Motor neuron (in vitro differentiated cells): ENCODE measurements around the gene PRSS56. TPM values are rescaled to one million over a fixed set of nuclear protein-coding genes. Genes with fewer than 3 reads are reported as not detected.
"Not testable (repeated sequence)": the region's sequence is repeated elsewhere in the genome, so short reads cannot be mapped to it uniquely, and the experiment has no call there.

Experiments
- ATAC-seq, 8 experiments: fragments of 200-7000 bp; cut with Tn5 transposase; replicated peaks in 6 of 8; 2 replicates each; pipeline ENCODE4 v1.8.0; 2021; ENCODE audit warnings: mild to moderate bottlenecking in 8 of 8, moderate library complexity in 8 of 8
- H3K27ac ChIP-seq, 2 donors: fragments of 250-450 bp; sonication (Bioruptor Pico); 2 replicates each; pipeline ENCODE4 v1.9.0; 2021; ENCODE audit warnings: antibody characterized with exemption in 2 of 2, mild to moderate bottlenecking in 2 of 2, moderate library complexity in 1 of 2
- H3K4me1 ChIP-seq, 2 donors: fragments of 250-450 bp; sonication (Bioruptor Pico); replicated peaks in 1 of 2; 2 replicates each; pipeline ENCODE4 v1.6.1; 2021; ENCODE audit warnings: antibody characterized with exemption in 2 of 2, mild to moderate bottlenecking in 2 of 2, moderate library complexity in 1 of 2
- H3K4me3 ChIP-seq, 5 donors: fragments of 250-450 bp; sonication (Bioruptor Pico); 2 replicates each; pipeline ENCODE4 v1.9.0; 2021; ENCODE audit warnings: antibody characterized with exemption in 5 of 5, mild to moderate bottlenecking in 5 of 5, moderate library complexity in 4 of 5
- WGBS, 10 experiments: fragments of 450-650 bp; shearing (Covaris generic); methylation state at CpG; one replicate each; pipeline ENCODE4 v1.0.0; 2022; 5-methylcytosine and 5-hydroxymethylcytosine counted together
- in situ Hi-C, 9 experiments: fragments of 400-800 bp; cut with MboI; loops; one replicate each; pipeline ENCODE4 v1.15.0; 2021; ENCODE audit warnings: low sequenced_read_pairs in 9 of 9, low pct_unique_long_range_greater_than_20kb in 2 of 9; ENCODE audit not compliant: unreplicated experiment in 9 of 9
- total RNA-seq, 8 experiments: library from RNA; unstranded; fragments of 300-600 nt; gene quantifications; 2 replicates each; pipeline versions ENCODE4 v1.2.3 to v1.2.4, GENCODE V29; 2022

Gene PRSS56
- total RNA-seq, 8 experiments from 2014 or later: 0.08 to 1.9 (median 0.58) TPM; not detected in 2

DNA sequence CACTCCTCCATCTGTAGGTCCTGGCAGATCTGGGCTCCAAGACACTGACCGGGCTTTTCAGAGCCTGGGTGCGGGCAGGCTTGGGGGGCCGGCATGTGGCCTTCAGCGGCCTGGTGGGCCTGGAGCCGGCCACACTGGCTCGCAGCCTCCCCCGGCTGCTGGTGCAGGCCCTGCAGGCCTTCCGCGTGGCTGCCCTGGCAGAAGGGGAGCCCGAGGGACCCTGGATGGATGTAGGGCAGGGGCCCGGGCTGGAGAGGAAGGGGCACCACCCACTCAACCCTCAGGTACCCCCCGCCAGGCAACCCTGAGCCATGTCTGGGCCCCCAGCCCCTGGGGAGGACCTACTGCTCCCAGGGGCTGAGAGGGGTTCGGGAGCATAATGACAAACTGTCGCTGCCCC lies 5.0 kb downstream of the PRSS56 start:
- ATAC-seq: peak in 1 of 8 experiments; percentile 0
- peaks cover 35 to 49% of the 10 kb centered on the region in 2 donors for H3K4me1 ChIP-seq
- 78% methylated on average over 3 of the region's 14 CpGs; no CpG with 5 or more reads in 9 of the 10 experiments for WGBS, 10 experiments
- in situ Hi-C loops: loop anchor here in 3 of 9 experiments (10.0 to 25.0 kb wide), 3 partner anchors 70 to 620 kb away; partner anchors contain the start of gene ALPI (in 1 of the 3)
- no peak overlapping the region for H3K27ac ChIP-seq
- H3K4me3 ChIP-seq: no peak overlapping the region

DNA sequence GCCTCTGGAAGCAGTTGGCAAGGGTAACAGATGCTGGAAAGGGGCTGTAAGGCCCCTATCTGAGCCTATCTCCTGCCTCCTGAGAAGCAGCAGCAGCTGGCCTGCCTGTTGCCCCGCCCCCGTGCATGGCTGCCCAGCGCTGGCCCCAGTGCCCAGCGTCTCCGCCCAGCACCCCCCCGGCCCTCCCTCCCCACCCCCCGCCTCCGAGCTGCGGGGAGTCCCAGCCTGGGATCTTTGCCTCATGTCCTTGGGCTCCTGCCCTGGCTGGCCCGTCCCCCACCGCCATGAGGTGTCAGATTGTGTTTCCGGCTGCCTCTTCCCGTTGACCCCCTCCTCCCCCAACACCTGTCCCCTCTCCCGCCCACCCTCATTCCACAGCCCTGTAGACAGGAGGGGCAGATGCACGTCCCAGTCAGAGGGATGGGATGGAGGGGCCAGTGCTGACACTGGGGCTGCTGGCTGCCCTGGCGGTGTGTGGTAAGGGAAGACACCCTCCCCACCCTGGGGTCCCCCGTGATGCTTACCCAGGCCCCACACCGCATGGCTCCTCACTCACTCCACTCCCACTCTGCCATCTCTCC lies 5.7 kb downstream of the PRSS56 start, which contains the start of gene CHRND:
CHRND (plus strand) TSS at position 370 of the 581 bp plus-strand sequence; CDS start at position 426, 56 bp downstream.
- Histone ChIP-seq H3K4me3 (no peak within 1 kb of the TSS), H3K27ac (peak within 1 kb of the TSS in 1 of 2 donors; percentile 62), H3K4me1 (peaks cover 33 to 46% of the 10 kb centered on the region in 2 donors)
- in situ Hi-C loops: loop anchor here in 3 of 9 experiments (10.0 to 25.0 kb wide), 3 partner anchors 71 to 621 kb away; partner anchors contain the start of gene ALPI (in 1 of the 3)
- peak; percentile 10 to 71 (median 63) for ATAC-seq
- no CpG with 5 or more reads among the region's 18 CpGs for WGBS, 10 experiments

- Histone ChIP-seq H3K27ac (peak overlapping the region in 1 of 2 donors; percentile 62), H3K4me1 (peaks cover 33 to 46% of the 10 kb centered on the region in 2 donors), H3K4me3 (no peak overlapping the region)
- ATAC-seq: peak in 5 of 8 experiments; percentile 16 to 39 (median 23)
- WGBS, 10 experiments: 68 to 100% (median 80%) methylated on average over 1 to 8 of the region's 13 CpGs; no CpG with 5 or more reads in 7 of the 10 experiments
- in situ Hi-C loops: loop anchor here in 3 of 9 experiments (10.0 to 25.0 kb wide), 3 partner anchors 72 to 622 kb away; partner anchors contain the start of gene ALPI (in 1 of the 3)
Measured at GRCh38 chr2:232526372-232526941, 6.3 kb downstream of the PRSS56 start.

- H3K4me1 ChIP-seq: peaks cover 24 to 35% of the 10 kb centered on the region in 2 donors
- ATAC-seq: no peak
- WGBS, 10 experiments: 0 to 100% (median 67%) methylated on average over 1 to 3 of the region's 6 CpGs; no CpG with 5 or more reads in 4 of the 10 experiments
- H3K4me3 ChIP-seq: no peak overlapping the region
- in situ Hi-C loops: loop anchor here in 3 of 9 experiments (10.0 to 25.0 kb wide), 3 partner anchors 73 to 623 kb away; partner anchors contain the start of gene ALPI (in 1 of the 3)
- no peak overlapping the region for H3K27ac ChIP-seq
Measured at GRCh38 chr2:232527905-232528470, 7.8 kb downstream of the PRSS56 start.

DNA sequence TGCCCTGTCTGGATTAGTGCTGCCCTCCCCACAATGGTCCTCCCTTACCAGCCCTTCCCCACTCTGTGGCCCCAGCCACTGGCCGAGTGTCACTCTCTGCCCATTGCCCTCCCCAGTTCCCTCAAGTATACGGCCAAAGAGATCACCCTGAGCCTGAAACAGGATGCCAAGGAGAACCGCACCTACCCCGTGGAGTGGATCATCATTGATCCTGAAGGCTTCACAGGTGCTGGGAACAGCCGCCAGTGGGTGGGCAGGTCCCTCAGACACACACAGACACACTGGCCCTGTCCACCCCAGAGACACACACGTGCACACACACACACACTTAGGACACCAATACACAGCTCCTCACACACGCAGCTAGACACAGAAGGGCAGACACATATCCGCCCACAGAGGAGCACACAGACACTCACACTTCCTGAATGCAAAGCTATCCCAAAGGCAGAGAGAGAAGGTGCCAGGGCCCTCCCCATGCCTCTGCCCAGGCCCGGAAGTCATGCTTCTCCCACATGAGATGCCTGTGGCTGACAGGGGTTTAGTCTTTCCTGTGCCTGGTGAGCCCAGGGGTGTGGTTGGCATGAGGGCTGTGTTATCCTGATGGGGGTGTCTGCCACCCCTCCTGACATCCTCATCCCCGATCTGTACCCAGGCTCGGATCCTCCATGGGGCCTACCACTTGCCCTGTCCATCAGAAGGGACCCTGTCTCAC lies 8.7 kb downstream of the PRSS56 start:
- in situ Hi-C loops: loop anchor here in 3 of 9 experiments (10.0 to 25.0 kb wide), 3 partner anchors 74 to 624 kb away; partner anchors contain the start of gene ALPI (in 1 of the 3)
- Histone ChIP-seq H3K4me3 (no peak overlapping the region), H3K4me1 (peaks cover 19 to 31% of the 10 kb centered on the region in 2 donors), H3K27ac (no peak overlapping the region)
- 18 to 83% (median 60%) methylated on average over 1 to 6 of the region's 11 CpGs; no CpG with 5 or more reads in 5 of the 10 experiments for WGBS, 10 experiments
- ATAC-seq: peak in 1 of 8 experiments; percentile 9

DNA sequence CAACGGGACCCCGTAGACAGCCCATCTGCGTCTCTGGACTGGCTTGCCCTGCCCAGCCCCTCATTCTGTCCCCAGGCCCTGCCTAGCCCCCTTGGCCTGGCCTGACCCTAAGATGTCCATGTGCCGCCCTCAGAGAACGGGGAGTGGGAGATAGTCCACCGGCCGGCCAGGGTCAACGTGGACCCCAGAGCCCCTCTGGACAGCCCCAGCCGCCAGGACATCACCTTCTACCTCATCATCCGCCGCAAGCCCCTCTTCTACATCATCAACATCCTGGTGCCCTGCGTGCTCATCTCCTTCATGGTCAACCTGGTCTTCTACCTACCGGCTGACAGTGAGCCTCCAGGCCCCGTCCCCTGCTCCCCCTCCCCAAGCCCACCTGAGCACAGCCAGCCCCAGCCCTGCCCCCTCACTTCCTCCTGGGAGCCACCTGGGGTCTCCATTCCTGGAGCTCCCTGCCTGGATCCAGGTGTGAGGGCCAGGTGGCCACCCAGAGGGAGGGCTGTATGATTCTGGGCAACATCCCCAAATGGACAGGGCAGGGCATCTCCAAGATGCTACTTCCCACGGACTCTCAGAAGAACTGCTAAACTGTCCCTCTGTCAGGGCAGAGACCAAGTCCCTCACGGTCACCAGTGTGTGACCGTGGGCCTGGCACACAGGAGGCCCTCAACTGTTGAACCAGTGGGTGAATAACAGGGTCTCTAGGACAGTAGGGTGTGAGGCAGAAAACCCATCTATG lies 9.8 kb downstream of the PRSS56 start:
- in situ Hi-C loops: loop anchor here in 3 of 9 experiments (10.0 to 25.0 kb wide), 3 partner anchors 75 to 625 kb away; partner anchors contain the start of gene ALPI (in 1 of the 3)
- Histone ChIP-seq H3K4me1 (peaks cover 20 to 32% of the 10 kb centered on the region in 2 donors), H3K27ac (no peak overlapping the region), H3K4me3 (no peak overlapping the region)
- 58 to 100% (median 80%) methylated on average over 1 to 4 of the region's 17 CpGs; no CpG with 5 or more reads in 4 of the 10 experiments for whole genome bisulfite sequencing, 10 experiments
- no peak for ATAC-seq

- 7 to 86% (median 49%) methylated on average over 1 to 3 of the region's 9 CpGs; no CpG with 5 or more reads in 6 of the 10 experiments for WGBS, 10 experiments
- in situ Hi-C loops: loop anchor here in 1 of 9 experiments (25.0 kb wide), 1 partner anchor 618 kb away; no protein-coding TSS in a partner anchor
- H3K4me3 ChIP-seq: no peak overlapping the region
- no peak for ATAC-seq
- H3K4me1 ChIP-seq: peaks cover 12 to 25% of the 10 kb centered on the region in 2 donors
- no peak overlapping the region for H3K27ac ChIP-seq
Measured at GRCh38 chr2:232530626-232531260, 10.6 kb downstream of the PRSS56 start.

- no peak for ATAC-seq
- peaks cover 5 to 14% of the 10 kb centered on the region in 2 donors for H3K4me1 ChIP-seq
- WGBS, 10 experiments: 0 to 100% (median 81%) methylated on average over 1 to 7 of the region's 9 CpGs; no CpG with 5 or more reads in 4 of the 10 experiments
Measured at GRCh38 chr2:232532419-232532818, 12.2 kb downstream of the PRSS56 start.

DNA sequence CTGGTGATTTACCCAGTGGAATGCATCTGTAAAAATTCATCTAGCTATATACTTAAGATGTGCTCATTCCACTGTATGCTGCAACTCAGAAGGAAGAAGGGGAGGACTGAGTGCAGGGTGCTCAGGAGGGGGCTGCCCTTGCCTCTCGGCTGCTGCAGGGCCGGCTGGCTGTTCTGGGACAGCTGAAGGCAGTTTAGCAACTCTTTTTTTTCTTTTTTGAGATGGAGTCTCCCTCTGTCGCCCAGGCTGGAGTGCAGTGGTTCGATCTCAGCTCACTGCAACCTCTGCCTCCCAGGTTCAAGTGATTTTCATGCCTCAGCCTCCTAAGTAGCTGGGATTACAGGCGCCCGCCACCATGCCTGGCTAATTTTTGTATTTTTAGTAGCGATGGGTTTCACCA lies 12.6 kb downstream of the PRSS56 start:
- not testable (repeated sequence) for ATAC-seq

More at GRCh38 chr2:232532419-232532818, 12.2 kb downstream of the PRSS56 start:
- H3K4me3 ChIP-seq: no peak overlapping the region
- no peak overlapping the region for H3K27ac ChIP-seq
- in situ Hi-C loops: loop anchor here in 1 of 9 experiments (25.0 kb wide), 1 partner anchor 620 kb away; no protein-coding TSS in a partner anchor

GRCh38 chr2:232533944-232534710 lies 13.9 kb downstream of the PRSS56 start:
- peak in 7 of 8 experiments; percentile 10 to 75 (median 33) for ATAC-seq
- Histone ChIP-seq H3K4me3 (no peak overlapping the region), H3K27ac (no peak overlapping the region), H3K4me1 (peaks cover 5 to 15% of the 10 kb centered on the region in 2 donors)
- in situ Hi-C loops: loop anchor here in 1 of 9 experiments (25.0 kb wide), 1 partner anchor 622 kb away; no protein-coding TSS in a partner anchor
- WGBS, 10 experiments: 6 to 100% (median 82%) methylated on average over 1 to 3 of the region's 13 CpGs; no CpG with 5 or more reads in 2 of the 10 experiments

More for the DNA sequence above, 12.6 kb downstream of the PRSS56 start:
- WGBS, 10 experiments: 0 to 100% (median 90%) methylated on average over 2 to 5 of the region's 7 CpGs; no CpG with 5 or more reads in 6 of the 10 experiments
- in situ Hi-C loops: loop anchor here in 1 of 9 experiments (25.0 kb wide), 1 partner anchor 621 kb away; no protein-coding TSS in a partner anchor
- H3K27ac ChIP-seq, H3K4me3 ChIP-seq: not testable (repeated sequence)
- peaks cover 5 to 14% of the 10 kb centered on the region in 2 donors for H3K4me1 ChIP-seq
